ENCODE data around the gene ASTN1. TPM values are rescaled to one million over a fixed set of nuclear protein-coding genes. Genes with fewer than 3 reads are reported as not detected.

The ASTN1 gene
- total and polyA plus RNA-seq, 9 of the 15 experiments (the other 6 are each of a cell fraction or from before 2014, with no cell fraction given): 0.05 to 0.22 (median 0.18) TPM

DNA sequence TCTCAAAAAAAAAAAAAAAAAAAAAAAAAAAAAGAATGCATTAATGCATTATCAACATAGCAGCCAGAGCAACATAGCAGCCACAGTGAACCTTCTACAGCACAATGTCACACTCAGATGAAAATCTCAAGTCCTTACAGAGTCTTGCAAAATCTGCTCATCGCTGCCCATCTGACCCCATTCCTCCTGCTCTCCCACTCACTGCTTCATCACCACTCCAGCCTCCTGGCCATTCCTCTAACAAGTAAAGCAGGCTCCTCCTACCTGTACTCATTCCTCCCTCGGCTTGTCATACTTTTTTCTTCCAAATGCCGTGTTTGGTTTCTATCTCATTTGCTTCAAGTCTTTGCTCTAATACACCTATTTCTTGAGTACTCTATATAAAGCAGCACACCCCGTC lies 35.8 kb upstream of the ASTN1 start (continued):
- no peak for TF ChIP-seq FOXJ2 (tag; IDR thresholded peaks at IDR 0.05)
- TF ChIP-seq NRF1 (conservative IDR thresholded peaks at IDR 0.05 in 1 of 2, IDR thresholded peaks at IDR 0.05 in 1 of 2): no peak
- no peak for TF ChIP-seq KDM2B (CRISPR knock-in tag; IDR thresholded peaks at IDR 0.05)

DNA sequence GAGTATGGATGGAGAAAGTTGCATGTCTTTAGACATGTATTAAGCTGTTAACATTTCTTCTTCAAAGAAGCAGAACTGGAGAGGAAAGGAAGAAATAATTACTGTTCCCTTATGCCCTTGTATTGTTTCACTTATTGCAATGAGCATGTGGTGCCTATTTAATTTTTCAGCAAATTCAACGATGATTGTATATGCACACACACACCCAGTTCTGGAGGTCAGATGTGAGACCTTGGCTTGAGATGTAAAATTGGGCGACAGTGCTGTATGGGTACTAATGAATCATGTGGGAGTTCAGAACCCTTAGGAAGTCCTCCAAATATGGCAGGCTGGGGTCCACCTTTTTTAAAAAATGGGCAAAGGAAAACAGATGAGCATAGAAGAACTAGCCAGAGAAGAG lies 33.7 kb upstream of the ASTN1 start:
- Histone ChIP-seq H3K4me3 (no peak overlapping the region), H3K9me1 (ENCODE audit: control insufficient read depth, insufficient read depth, low read length) (no peaks in the 10 kb centered on the region), H3K9me3 (replicated peaks; ENCODE audit: control insufficient read depth, insufficient read depth, low read depth, low read length) (no peaks in the 10 kb centered on the region; the same call in 1 of the 2 replicates), H3K4me2 (ENCODE audit: insufficient read depth, low read length) (no peak overlapping the region), H3K4me1 (replicated peaks in 1 of 2; ENCODE audit: control insufficient read depth in 2 of 2, insufficient read depth in 2 of 2, low read length in 2 of 2) (no peaks in the 10 kb centered on the region), H3K9ac (ENCODE audit: insufficient read depth in 1 of 2, low read depth in 2 of 2, low read length in 2 of 2) (no peak overlapping the region), H3K27ac (ENCODE audit: extremely low read depth, low read depth, low read length) (no peak overlapping the region), H3K27me3 (ENCODE audit: control insufficient read depth in 2 of 2, insufficient read depth in 2 of 2, low read length in 2 of 2) (no peaks in the 10 kb centered on the region), H3K79me2 (ENCODE audit: control insufficient read depth, insufficient read depth, low read length) (no peaks in the 10 kb centered on the region), H4K20me1 (replicated peaks; ENCODE audit: control insufficient read depth, insufficient read depth, low read length) (no peaks in the 10 kb centered on the region), H3K36me3 (ENCODE audit: control insufficient read depth, insufficient read depth, low read length) (no peaks in the 10 kb centered on the region), H2AFZ (ENCODE audit: low read depth, low read length) (no peak overlapping the region)
- DNase-seq (ENCODE audit: extremely low read depth in 1 of 4, low spot score in 3 of 4) (no peak), ATAC-seq (no peak), FAIRE-seq (no peak)
- in situ Hi-C loops (cut with MboI) (loop anchor here (10.0 kb wide), 1 partner anchor 303 kb away; no protein-coding TSS in a partner anchor), intact Hi-C loops (cut with micrococcal nuclease) (no loop called here)
- TF ChIP-seq THAP12 (CRISPR knock-in tag; IDR thresholded peaks at IDR 0.05): no peak
- no peak for TF ChIP-seq ZNF23 (CRISPR knock-in tag; IDR thresholded peaks at IDR 0.05)
- no peak for TF ChIP-seq SMC3 (conservative IDR thresholded peaks at IDR 0.05; ENCODE audit: insufficient read depth, low read depth, low read length)
- no peak for TF ChIP-seq KDM1A (IDR thresholded peaks at IDR 0.05)
- ChIA-PET CTCF (ENCODE audit: low intra/inter-chr PET ratio) (no interaction called here), POLR2A (no interaction called here)
- no TSS peak for BruUV-seq (replicated peaks)
- WGBS (ENCODE audit: insufficient coverage, low coverage, missing lambda C conversion rate): 0% methylated on average over 2 of the region's 2 CpGs

All from K562 (cell line).